ENCODE measurements around the gene CHST8.

DNA sequence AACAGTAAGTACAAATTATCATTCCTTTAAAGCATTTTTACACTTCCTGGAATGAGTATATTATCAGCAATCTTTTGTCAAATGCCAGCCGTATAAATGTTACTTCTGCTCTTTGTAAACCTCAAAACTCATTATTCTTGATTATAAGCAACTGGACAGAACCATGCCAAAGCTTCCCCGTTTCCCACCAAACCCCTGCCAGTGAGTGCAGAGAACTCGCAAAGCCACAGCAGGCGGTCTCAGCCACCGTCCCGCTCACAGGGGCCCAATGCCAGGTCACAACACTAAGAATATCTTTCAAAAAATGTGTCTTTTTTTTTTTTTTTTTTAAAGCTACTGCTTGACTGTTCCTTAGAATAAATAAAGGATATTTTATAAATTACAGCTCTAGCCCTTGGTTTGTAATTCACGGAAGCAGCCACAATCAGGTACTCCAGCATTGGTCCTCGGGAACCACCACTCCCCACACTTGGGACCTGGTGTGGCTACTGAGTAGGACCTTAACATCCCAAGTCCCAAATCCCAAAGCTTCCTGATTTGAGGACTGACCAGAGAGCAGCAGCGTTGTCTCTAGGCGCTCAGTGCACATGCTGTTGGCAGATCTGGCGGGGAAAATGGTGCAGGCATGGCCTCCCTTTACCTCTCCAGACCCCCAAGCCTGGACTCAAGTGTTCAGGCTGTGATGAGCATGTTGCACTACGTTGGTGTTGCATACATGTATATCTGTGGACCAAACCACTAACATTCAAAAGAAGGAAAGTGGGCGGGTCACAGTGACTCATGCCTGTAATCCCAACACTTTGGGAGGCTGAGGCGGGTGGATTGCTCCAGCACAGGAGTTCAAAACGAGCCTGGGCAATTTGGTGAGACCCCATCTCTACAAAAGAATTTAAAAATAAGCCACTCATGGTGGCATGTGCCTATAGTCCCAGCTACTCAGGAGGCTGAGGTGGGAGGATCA, 193.9 kb downstream of the CHST8 start:
- TF ChIP-seq, protein P1, sequence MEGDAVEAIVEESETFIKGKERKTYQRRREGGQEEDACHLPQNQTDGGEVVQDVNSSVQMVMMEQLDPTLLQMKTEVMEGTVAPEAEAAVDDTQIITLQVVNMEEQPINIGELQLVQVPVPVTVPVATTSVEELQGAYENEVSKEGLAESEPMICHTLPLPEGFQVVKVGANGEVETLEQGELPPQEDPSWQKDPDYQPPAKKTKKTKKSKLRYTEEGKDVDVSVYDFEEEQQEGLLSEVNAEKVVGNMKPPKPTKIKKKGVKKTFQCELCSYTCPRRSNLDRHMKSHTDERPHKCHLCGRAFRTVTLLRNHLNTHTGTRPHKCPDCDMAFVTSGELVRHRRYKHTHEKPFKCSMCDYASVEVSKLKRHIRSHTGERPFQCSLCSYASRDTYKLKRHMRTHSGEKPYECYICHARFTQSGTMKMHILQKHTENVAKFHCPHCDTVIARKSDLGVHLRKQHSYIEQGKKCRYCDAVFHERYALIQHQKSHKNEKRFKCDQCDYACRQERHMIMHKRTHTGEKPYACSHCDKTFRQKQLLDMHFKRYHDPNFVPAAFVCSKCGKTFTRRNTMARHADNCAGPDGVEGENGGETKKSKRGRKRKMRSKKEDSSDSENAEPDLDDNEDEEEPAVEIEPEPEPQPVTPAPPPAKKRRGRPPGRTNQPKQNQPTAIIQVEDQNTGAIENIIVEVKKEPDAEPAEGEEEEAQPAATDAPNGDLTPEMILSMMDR (IDR thresholded peaks at IDR 0.05) = no peak
- no peak for TF ChIP-seq POLR2A (IDR thresholded peaks at IDR 0.05)
- no peak for TF ChIP-seq EP300 (IDR thresholded peaks at IDR 0.05)
- TF ChIP-seq POLR2AphosphoS5 (IDR thresholded peaks at IDR 0.05) = no peak
